ENCODE measurements around the gene MAPK8IP3.

The MAPK8IP3 gene

DNA sequence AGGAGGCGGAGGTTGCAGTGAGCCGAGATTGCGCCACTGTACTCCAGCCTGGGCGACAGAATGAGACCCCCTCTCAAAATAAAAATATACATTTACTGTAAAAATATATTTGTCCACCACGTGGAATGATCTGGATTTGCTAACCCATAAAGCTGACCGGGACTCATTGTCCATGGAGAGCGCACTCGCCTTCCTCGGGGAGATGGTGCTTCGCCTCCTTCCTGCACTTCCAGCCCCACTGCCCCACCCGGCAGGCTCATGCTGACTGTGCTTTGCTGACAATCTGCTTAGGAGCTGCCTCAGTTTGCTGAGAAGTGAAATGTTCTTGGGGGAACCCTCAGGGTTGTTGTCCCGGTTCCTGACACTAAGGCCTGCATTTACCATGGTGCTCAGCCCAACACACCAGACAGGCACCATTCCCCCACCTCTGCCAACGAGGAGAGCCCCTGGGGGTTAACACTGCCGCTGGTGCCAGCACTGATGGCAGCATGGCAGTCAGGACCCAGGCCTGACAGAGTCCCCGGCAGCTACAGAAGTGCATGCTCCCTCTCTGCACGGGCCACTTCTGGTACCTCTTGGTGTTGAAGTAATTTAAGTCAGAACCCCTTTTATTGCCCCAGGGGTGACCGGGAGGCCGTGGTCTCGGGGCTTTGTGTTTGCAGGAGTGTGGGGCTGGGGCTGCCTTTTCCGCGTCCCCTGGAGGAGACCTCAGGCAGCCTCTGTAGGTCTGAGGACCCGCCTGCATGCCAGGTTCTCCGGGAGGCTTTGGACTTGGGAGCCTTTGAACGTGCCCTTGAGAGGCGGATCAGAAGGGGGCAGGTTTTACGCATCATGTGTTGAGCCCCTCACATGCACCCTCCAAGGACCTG lies 79.2 kb downstream of the MAPK8IP3 start:
- TF ChIP-seq CTCF (IDR thresholded peaks at IDR 0.05; ENCODE audit: unreplicated experiment in 3 of 3) = no peak
- peak overlapping the region; percentile 78 to 84 (median 84) for H3K4me3 Mint-ChIP-seq
- no peaks in the 10 kb centered on the region for H3K9me3 Mint-ChIP-seq
- H3K27ac Mint-ChIP-seq = no peak overlapping the region
- H3K36me3 Mint-ChIP-seq (ENCODE audit: low read depth) = peaks cover 5% of the 10 kb centered on the region
- peaks cover 9% of the 10 kb centered on the region for H3K4me1 Mint-ChIP-seq
- no peaks in the 10 kb centered on the region for H3K27me3 Mint-ChIP-seq (ENCODE audit: low read depth)

DNA sequence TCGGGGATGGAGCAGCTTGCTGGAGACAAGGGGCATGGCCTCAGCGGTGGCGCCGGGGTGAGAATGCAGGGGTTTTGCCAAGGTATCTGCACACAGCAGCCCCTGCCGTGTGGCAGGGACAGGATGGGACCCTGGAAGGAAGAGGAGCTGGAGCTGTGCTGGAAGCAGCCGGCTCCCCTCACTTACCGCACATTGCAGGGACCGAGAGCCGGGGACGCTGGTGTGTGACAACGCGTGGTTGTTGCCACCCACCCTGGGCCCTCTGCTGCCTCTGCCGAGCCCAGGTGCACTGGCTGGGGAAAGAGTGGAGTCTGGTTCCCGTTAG lies 79.8 kb downstream of the MAPK8IP3 start:
- Mint-ChIP-seq H3K27me3 (ENCODE audit: low read depth) (no peaks in the 10 kb centered on the region), H3K36me3 (ENCODE audit: low read depth) (peaks cover 5% of the 10 kb centered on the region), H3K4me3 (peak overlapping the region in 2 of 3 experiments; percentile 28 to 84), H3K4me1 (peaks cover 9% of the 10 kb centered on the region), H3K9me3 (no peaks in the 10 kb centered on the region), H3K27ac (no peak overlapping the region)
- TF ChIP-seq CTCF (IDR thresholded peaks at IDR 0.05; ENCODE audit: unreplicated experiment in 3 of 3) = no peak

- Mint-ChIP-seq H3K4me1 (peaks cover 5% of the 10 kb centered on the region), H3K36me3 (ENCODE audit: low read depth) (peaks cover 5% of the 10 kb centered on the region), H3K27me3 (ENCODE audit: low read depth) (no peaks in the 10 kb centered on the region)
These were observed 80.5 kb downstream of the MAPK8IP3 start for GRCh38 chr16:1786242-1787055.

DNA sequence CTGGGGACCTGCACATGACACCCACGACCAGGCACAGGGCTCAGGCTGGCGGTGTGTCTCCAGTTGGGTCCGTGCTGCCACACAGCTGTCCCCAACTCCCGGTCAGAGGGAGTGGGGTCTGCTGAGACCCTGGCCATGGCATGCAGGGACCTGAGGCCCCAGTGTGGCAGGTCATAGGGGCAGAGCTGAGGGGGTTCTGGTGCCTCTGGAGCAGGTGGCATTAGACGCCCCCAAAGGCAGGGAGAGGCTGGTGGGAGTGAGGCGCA lies 81.0 kb downstream of the MAPK8IP3 start:
- H3K4me3 Mint-ChIP-seq = no peak overlapping the region
- H3K9me3 Mint-ChIP-seq = no peaks in the 10 kb centered on the region
- H3K4me1 Mint-ChIP-seq = peaks cover 5% of the 10 kb centered on the region
- no peak overlapping the region for H3K27ac Mint-ChIP-seq
- H3K27me3 Mint-ChIP-seq (ENCODE audit: low read depth) = no peaks in the 10 kb centered on the region
- H3K36me3 Mint-ChIP-seq (ENCODE audit: low read depth) = peaks cover 5% of the 10 kb centered on the region
- no peak for TF ChIP-seq CTCF (IDR thresholded peaks at IDR 0.05; ENCODE audit: unreplicated experiment in 3 of 3)

More at GRCh38 chr16:1786242-1787055, 80.5 kb downstream of the MAPK8IP3 start:
- no peak for TF ChIP-seq CTCF (IDR thresholded peaks at IDR 0.05; ENCODE audit: unreplicated experiment in 3 of 3)
- no peaks in the 10 kb centered on the region for H3K9me3 Mint-ChIP-seq
- no peak overlapping the region for H3K4me3 Mint-ChIP-seq
- no peak overlapping the region for H3K27ac Mint-ChIP-seq

DNA sequence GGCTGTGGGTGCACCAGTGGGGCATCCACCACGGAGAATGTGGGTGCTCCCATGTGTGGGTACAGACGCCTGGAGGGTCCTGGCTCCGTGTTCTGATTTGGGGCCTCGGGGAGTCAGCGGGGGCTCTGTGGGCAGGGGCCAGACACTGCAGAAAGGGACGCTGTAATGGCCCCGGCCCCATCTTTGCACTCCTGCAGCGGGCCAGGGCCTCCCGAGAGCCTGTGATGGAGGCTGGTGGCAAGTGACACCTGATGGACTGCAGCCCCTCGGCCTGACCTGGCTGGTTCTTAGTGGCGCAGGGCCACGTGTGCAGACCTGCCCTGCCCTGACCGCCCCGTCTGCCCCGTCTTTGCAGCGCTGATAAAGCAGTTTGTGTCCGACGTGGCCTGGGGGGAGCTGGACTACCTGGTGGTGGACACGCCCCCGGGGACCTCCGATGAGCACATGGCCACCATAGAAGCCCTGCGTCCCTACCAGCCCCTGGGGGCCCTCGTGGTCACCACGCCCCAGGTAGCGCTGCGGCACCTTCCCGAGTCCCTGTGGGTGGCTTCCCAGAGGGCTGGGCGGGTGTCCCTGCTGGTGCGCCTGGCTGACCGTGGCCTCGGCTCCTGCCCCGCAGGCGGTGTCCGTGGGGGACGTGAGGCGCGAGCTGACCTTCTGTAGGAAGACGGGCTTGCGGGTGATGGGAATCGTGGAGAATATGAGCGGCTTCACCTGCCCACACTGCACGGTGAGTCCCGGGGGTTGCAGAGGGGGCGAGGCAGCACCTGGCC lies 81.5 kb downstream of the MAPK8IP3 start:
- Mint-ChIP-seq H3K36me3 (ENCODE audit: low read depth) (peaks cover 5% of the 10 kb centered on the region), H3K4me1 (peaks cover 5% of the 10 kb centered on the region), H3K27ac (no peak overlapping the region), H3K9me3 (no peaks in the 10 kb centered on the region), H3K27me3 (ENCODE audit: low read depth) (no peaks in the 10 kb centered on the region), H3K4me3 (no peak overlapping the region)
- no peak for TF ChIP-seq CTCF (IDR thresholded peaks at IDR 0.05; ENCODE audit: unreplicated experiment in 3 of 3)
